Testis (tissue), 5 donors: Measurements from ENCODE around the gene CCDC93. TPM values are rescaled to one million over a fixed set of nuclear protein-coding genes. Genes with fewer than 3 reads are reported as not detected.

Source experiments
- DNase-seq: peaks from one replicate; pipeline ENCODE4 v3.0.0-alpha.2; 2019
- H3K27ac ChIP-seq, 2 donors: fragments of 200-600 bp; sonication (generic); one replicate each; pipeline ENCODE4 v1.5.1; 2019
- H3K27me3 ChIP-seq: fragments of 200-600 bp; sonication (generic); one replicate; pipeline ENCODE4 v1.5.1; 2019
- H3K36me3 ChIP-seq: fragments of 200-600 bp; sonication (generic); one replicate; pipeline ENCODE4 v1.5.1; 2017; ENCODE audit warnings: low read depth; ENCODE audit errors: missing control alignments
- H3K4me1 ChIP-seq: fragments of 200-600 bp; sonication (generic); one replicate; pipeline ENCODE4 v1.5.1; 2019
- H3K4me3 ChIP-seq, 2 donors: fragments of 200-600 bp; sonication (generic); one replicate each; pipeline ENCODE4 v1.5.1; 2017 to 2019
- H3K9me3 ChIP-seq: fragments of 200-600 bp; sonication (generic); one replicate; pipeline ENCODE4 v1.5.1; 2017
- POLR2A ChIP-seq: fragments of 450-650 bp; IDR thresholded peaks from one replicate; pipeline ENCODE4 v1.6.1; 2017; ENCODE audit warnings: antibody characterized with exemption, mild to moderate bottlenecking, moderate library complexity
- WGBS, 2 donors: methylation state at CpG; one replicate each; pipeline ENCODE4 v1.1.5; 2018; 5-methylcytosine and 5-hydroxymethylcytosine counted together
- intact Hi-C: fragments of 100-400 bp; cut with DNase I; formaldehyde crosslinking; loops from one replicate; pipeline ENCODE4 v1.15.1; 2023; ENCODE audit warnings: low total_unique reads
- long read RNA-seq, 2 donors: transcript quantifications; one replicate each; lab custom pipeline, GENCODE V29; 2026
- polyA plus RNA-seq: library from polyadenylated mRNA; stranded (reverse); fragments of 350-450 nt; fragmentation: Illumina TruSeq; extraction: RNeasy Lipid Tissue Mini Kit (QIAGEN cat#74804); gene quantifications from one replicate; pipeline ENCODE4 v1.2.3, GENCODE V29; 2014; ENCODE audit warnings: low read depth, low replicate concordance; ENCODE audit not compliant: insufficient read depth
- total RNA-seq, 2 donors: library from RNA; depleted of rRNA; stranded (reverse); fragments of >200 nt; gene quantifications; one replicate each; pipeline ENCODE4 v1.2.3, GENCODE V29; 2016
- TF ChIP-seq, protein P1 (sequence below), 3 experiments: fragments of 450-650 bp in 2 of 3; fragments of 200-600 bp in 1 of 3; sonication (generic) in 1 of 3; IDR thresholded peaks; one replicate each; pipeline ENCODE4 v1.5.1; 2016 to 2019; ENCODE audit warnings: antibody characterized with exemption in 3 of 3, mild to moderate bottlenecking in 2 of 3, moderate library complexity in 1 of 3

Gene CCDC93, protein sequence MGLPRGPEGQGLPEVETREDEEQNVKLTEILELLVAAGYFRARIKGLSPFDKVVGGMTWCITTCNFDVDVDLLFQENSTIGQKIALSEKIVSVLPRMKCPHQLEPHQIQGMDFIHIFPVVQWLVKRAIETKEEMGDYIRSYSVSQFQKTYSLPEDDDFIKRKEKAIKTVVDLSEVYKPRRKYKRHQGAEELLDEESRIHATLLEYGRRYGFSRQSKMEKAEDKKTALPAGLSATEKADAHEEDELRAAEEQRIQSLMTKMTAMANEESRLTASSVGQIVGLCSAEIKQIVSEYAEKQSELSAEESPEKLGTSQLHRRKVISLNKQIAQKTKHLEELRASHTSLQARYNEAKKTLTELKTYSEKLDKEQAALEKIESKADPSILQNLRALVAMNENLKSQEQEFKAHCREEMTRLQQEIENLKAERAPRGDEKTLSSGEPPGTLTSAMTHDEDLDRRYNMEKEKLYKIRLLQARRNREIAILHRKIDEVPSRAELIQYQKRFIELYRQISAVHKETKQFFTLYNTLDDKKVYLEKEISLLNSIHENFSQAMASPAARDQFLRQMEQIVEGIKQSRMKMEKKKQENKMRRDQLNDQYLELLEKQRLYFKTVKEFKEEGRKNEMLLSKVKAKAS
- total RNA-seq: 10 to 100 TPM; 61.6 to 82.3 TPM
- 44.4 TPM for polyA plus RNA-seq
- long read RNA-seq, donor 1, full-length matches to known transcripts: 3 of 3 reads
- long read RNA-seq, donor 1, partial matches to known transcripts: 0 of 3 reads
- long read RNA-seq, donor 1, other reads (novel, unspliced or antisense): 0 of 3 reads
- long read RNA-seq, donor 2, full-length matches to known transcripts: 2 of 2 reads
- long read RNA-seq, donor 2, partial matches to known transcripts: 0 of 2 reads
- long read RNA-seq, donor 2, other reads (novel, unspliced or antisense): 0 of 2 reads

- Histone ChIP-seq H3K4me1 (peaks cover 14% of the 10 kb centered on the region), H3K4me3 (peak within 1 kb of the TSS; percentile 90 to 99), H3K36me3 (no peaks in the 10 kb centered on the region), H3K27me3 (no peaks in the 10 kb centered on the region), H3K9me3 (no peaks in the 10 kb centered on the region), H3K27ac (peak within 1 kb of the TSS; percentile 82 to 90)
- TF ChIP-seq, protein P1, sequence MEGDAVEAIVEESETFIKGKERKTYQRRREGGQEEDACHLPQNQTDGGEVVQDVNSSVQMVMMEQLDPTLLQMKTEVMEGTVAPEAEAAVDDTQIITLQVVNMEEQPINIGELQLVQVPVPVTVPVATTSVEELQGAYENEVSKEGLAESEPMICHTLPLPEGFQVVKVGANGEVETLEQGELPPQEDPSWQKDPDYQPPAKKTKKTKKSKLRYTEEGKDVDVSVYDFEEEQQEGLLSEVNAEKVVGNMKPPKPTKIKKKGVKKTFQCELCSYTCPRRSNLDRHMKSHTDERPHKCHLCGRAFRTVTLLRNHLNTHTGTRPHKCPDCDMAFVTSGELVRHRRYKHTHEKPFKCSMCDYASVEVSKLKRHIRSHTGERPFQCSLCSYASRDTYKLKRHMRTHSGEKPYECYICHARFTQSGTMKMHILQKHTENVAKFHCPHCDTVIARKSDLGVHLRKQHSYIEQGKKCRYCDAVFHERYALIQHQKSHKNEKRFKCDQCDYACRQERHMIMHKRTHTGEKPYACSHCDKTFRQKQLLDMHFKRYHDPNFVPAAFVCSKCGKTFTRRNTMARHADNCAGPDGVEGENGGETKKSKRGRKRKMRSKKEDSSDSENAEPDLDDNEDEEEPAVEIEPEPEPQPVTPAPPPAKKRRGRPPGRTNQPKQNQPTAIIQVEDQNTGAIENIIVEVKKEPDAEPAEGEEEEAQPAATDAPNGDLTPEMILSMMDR (IDR thresholded peaks at IDR 0.05): peak in 2 of 3 experiments; percentile 1 to 6
- no peak for TF ChIP-seq POLR2A
- peak; percentile 79 for DNase-seq
- WGBS, 2 donors: 0% methylated on average over 9 to 53 of the region's 71 CpGs
- intact Hi-C loops: no loop called here
Observed at GRCh38 chr2:118013724-118014491, at the start of gene CCDC93. Gene CCDC93, minus strand, starts transcription at chr2:118014070. Its CDS starts 75 bp downstream, at chr2:118013995.

- Histone ChIP-seq H3K4me1 (no peaks in the 10 kb centered on the region), H3K27ac (no peak overlapping the region), H3K27me3 (no peaks in the 10 kb centered on the region), H3K4me3 (no peak overlapping the region), H3K36me3 (no peaks in the 10 kb centered on the region), H3K9me3 (no peaks in the 10 kb centered on the region)
- TF ChIP-seq POLR2A: no peak
- TF ChIP-seq, protein P1 (IDR thresholded peaks at IDR 0.05): no peak
- intact Hi-C loops: no loop called here
- no peak for DNase-seq
- WGBS, 2 donors: 53 to 54% methylated on average over 2 of the region's 2 CpGs
Observed at GRCh38 chr2:118062669-118063068, 48.8 kb upstream of the CCDC93 start.

GRCh38 chr2:118062048-118062447, 48.2 kb upstream of the CCDC93 start:
- Histone ChIP-seq H3K4me1 (no peaks in the 10 kb centered on the region), H3K4me3 (no peak overlapping the region), H3K27ac (no peak overlapping the region), H3K36me3 (no peaks in the 10 kb centered on the region), H3K27me3 (no peaks in the 10 kb centered on the region), H3K9me3 (no peaks in the 10 kb centered on the region)
- TF ChIP-seq, protein P1 (IDR thresholded peaks at IDR 0.05): no peak
- intact Hi-C loops: no loop called here
- no peak for DNase-seq

- Histone ChIP-seq H3K9me3 (no peaks in the 10 kb centered on the region), H3K4me1 (no peaks in the 10 kb centered on the region), H3K4me3 (no peak overlapping the region), H3K27ac (no peak overlapping the region), H3K27me3 (no peaks in the 10 kb centered on the region), H3K36me3 (no peaks in the 10 kb centered on the region)
- no peak for TF ChIP-seq POLR2A
- TF ChIP-seq, protein P1 (IDR thresholded peaks at IDR 0.05): peak in 1 of 3 experiments; percentile 17
- intact Hi-C loops: no loop called here
- WGBS, 2 donors: 67 to 79% methylated on average over 4 of the region's 4 CpGs
- DNase-seq: no peak
Observed at GRCh38 chr2:118061135-118061955, 47.5 kb upstream of the CCDC93 start.
